GM19035 (cell line): ENCODE data around the gene HYDIN.
"Not testable (repeated sequence)": the region's sequence is repeated elsewhere in the genome, so short reads cannot be mapped to it uniquely, and the experiment has no call there.

Source experiments
- ATAC-seq: cut with Tn5 transposase; IDR thresholded peaks from one replicate; pipeline ENCODE4 v1.9.1; 2021; ENCODE audit not compliant: unreplicated experiment

Gene HYDIN

GRCh38 chr16:71143246-71143645 lies 87.3 kb downstream of the HYDIN start:
- ATAC-seq = not testable (repeated sequence)

GRCh38 chr16:71110565-71110964 lies 120.0 kb downstream of the HYDIN start:
- not testable (repeated sequence) for ATAC-seq

GRCh38 chr16:71109656-71110208 lies 120.8 kb downstream of the HYDIN start:
- ATAC-seq = not testable (repeated sequence)

GRCh38 chr16:71105881-71106280 lies 124.6 kb downstream of the HYDIN start:
- not testable (repeated sequence) for ATAC-seq

- not testable (repeated sequence) for ATAC-seq
Observed at GRCh38 chr16:71083573-71083972, 146.9 kb downstream of the HYDIN start.

- not testable (repeated sequence) for ATAC-seq
Observed at GRCh38 chr16:71080777-71081176, 149.7 kb downstream of the HYDIN start.

GRCh38 chr16:71080262-71080661 lies 150.3 kb downstream of the HYDIN start:
- not testable (repeated sequence) for ATAC-seq

- ATAC-seq = not testable (repeated sequence)
Observed at GRCh38 chr16:71070651-71071050, 159.9 kb downstream of the HYDIN start.

- ATAC-seq = not testable (repeated sequence)
Observed at GRCh38 chr16:71069842-71070241, 160.7 kb downstream of the HYDIN start.

- ATAC-seq = not testable (repeated sequence)
Observed at GRCh38 chr16:71053897-71054609, 176.5 kb downstream of the HYDIN start.

GRCh38 chr16:71050307-71050706 lies 180.2 kb downstream of the HYDIN start:
- not testable (repeated sequence) for ATAC-seq

GRCh38 chr16:71039368-71040111 lies 191.0 kb downstream of the HYDIN start:
- not testable (repeated sequence) for ATAC-seq

- not testable (repeated sequence) for ATAC-seq
Observed at GRCh38 chr16:71038421-71038820, 192.1 kb downstream of the HYDIN start.

GRCh38 chr16:71037987-71038386 lies 192.5 kb downstream of the HYDIN start:
- ATAC-seq = not testable (repeated sequence)

GRCh38 chr16:71028032-71028727 lies 202.3 kb downstream of the HYDIN start:
- not testable (repeated sequence) for ATAC-seq

GRCh38 chr16:71027511-71027910 lies 203.0 kb downstream of the HYDIN start:
- ATAC-seq = not testable (repeated sequence)

GRCh38 chr16:71023851-71024439 lies 206.6 kb downstream of the HYDIN start:
- not testable (repeated sequence) for ATAC-seq

GRCh38 chr16:71021961-71022537 lies 208.5 kb downstream of the HYDIN start:
- not testable (repeated sequence) for ATAC-seq

GRCh38 chr16:71019067-71019682 lies 211.3 kb downstream of the HYDIN start:
- not testable (repeated sequence) for ATAC-seq

- not testable (repeated sequence) for ATAC-seq
Observed at GRCh38 chr16:71015419-71015818, 215.1 kb downstream of the HYDIN start.
